Hepatocyte (in vitro differentiated cells): ENCODE measurements around the gene CDC42SE1.

ENCODE experiments used
- CTCF ChIP-seq: fragments of 200-600 bp; sonication (generic); IDR thresholded peaks from 2 replicates; pipeline ENCODE4 v1.5.1; 2016; ENCODE audit warnings: antibody characterized with exemption, mild to moderate bottlenecking; ENCODE audit not compliant: poor library complexity
- EZH2 ChIP-seq: fragments of 200-600 bp; sonication (generic); IDR thresholded peaks from 2 replicates; pipeline ENCODE4 v1.6.1; 2016; ENCODE audit warnings: antibody characterized with exemption, mild to moderate bottlenecking, borderline replicate concordance
- EZH2phosphoT487 ChIP-seq: fragments of 200-600 bp; sonication (generic); IDR thresholded peaks from one replicate; pipeline ENCODE4 v1.6.1; 2018; ENCODE audit warnings: antibody characterized with exemption, mild to moderate bottlenecking, low read depth, moderate library complexity; ENCODE audit not compliant: unreplicated experiment, severe bottlenecking

GRCh38 chr1:151009206-151009587 is 50.2 kb downstream of the CDC42SE1 start:
- TF ChIP-seq CTCF: no peak
- TF ChIP-seq EZH2: no peak
- TF ChIP-seq EZH2phosphoT487: no peak
